HepG2 (cell line): Measurements from ENCODE around the gene SFTPB. TPM values are rescaled to one million over a fixed set of nuclear protein-coding genes. Genes with fewer than 3 reads are reported as not detected.

Experiments used
- ATF2 ChIP-seq: sonication (generic); formaldehyde crosslinking; IDR thresholded peaks from 2 replicates; pipeline ENCODE4 v1.4.0; 2020; ENCODE audit warnings: missing genetic modification reagents
- CCAR2 ChIP-seq: fragments of 200-400 bp; formaldehyde crosslinking; optimal IDR thresholded peaks from 2 replicates; pipeline ENCODE3; 2018; ENCODE audit warnings: low read depth, mild to moderate bottlenecking, low read length, moderate library complexity
- CEBPB ChIP-seq: IDR thresholded peaks from 2 replicates; pipeline ENCODE4 v1.6.1; 2011; ENCODE audit warnings: low read depth, low read length, improper control_type of control experiment, borderline replicate concordance
- CERS6 ChIP-seq: sonication (generic); formaldehyde crosslinking; IDR thresholded peaks from 2 replicates; pipeline ENCODE4 v1.5.0; 2020; ENCODE audit warnings: missing genetic modification reagents
- CHD2 ChIP-seq: IDR thresholded peaks from 2 replicates; pipeline ENCODE4 v1.6.1; 2011; ENCODE audit warnings: low read depth, low read length, improper control_type of control experiment
- CTCF ChIP-seq: sonication (generic); formaldehyde crosslinking; IDR thresholded peaks from 2 replicates; pipeline ENCODE4 v1.5.0; 2020; ENCODE audit warnings: mild to moderate bottlenecking, missing genetic modification reagents, moderate library complexity
- DDIT3 ChIP-seq: sonication (generic); formaldehyde crosslinking; IDR thresholded peaks from 2 replicates; pipeline ENCODE4 v1.4.0; 2020; ENCODE audit warnings: mild to moderate bottlenecking, missing genetic modification reagents
- ESRRA ChIP-seq: sonication (generic); formaldehyde crosslinking; IDR thresholded peaks from 2 replicates; pipeline ENCODE4 v1.5.1; 2020; ENCODE audit warnings: mild to moderate bottlenecking, low read depth, missing genetic modification reagents
- HIVEP1 ChIP-seq: sonication (generic); formaldehyde crosslinking; IDR thresholded peaks from 2 replicates; pipeline ENCODE4 v1.4.0; 2020; ENCODE audit warnings: mild to moderate bottlenecking, missing genetic modification reagents
- HNRNPH1 ChIP-seq: fragments of 200-400 bp; formaldehyde crosslinking; optimal IDR thresholded peaks from 2 replicates; pipeline ENCODE3; 2017; ENCODE audit warnings: mild to moderate bottlenecking, low read depth, low read length
- MXD1 ChIP-seq: sonication (generic); formaldehyde crosslinking; IDR thresholded peaks from 2 replicates; pipeline ENCODE4 v1.4.0; 2020; ENCODE audit warnings: mild to moderate bottlenecking, missing genetic modification reagents
- MYC ChIP-seq: sonication (generic); formaldehyde crosslinking; IDR thresholded peaks from 2 replicates; pipeline ENCODE4 v1.9.0; 2021; ENCODE audit warnings: missing genetic modification reagents, borderline replicate concordance
- SKIL ChIP-seq: sonication (generic); formaldehyde crosslinking; IDR thresholded peaks from 2 replicates; pipeline ENCODE4 v1.8.0; 2022; ENCODE audit warnings: missing genetic modification reagents, mild to moderate bottlenecking, moderate library complexity, borderline replicate concordance
- SNRNP70 ChIP-seq: fragments of 200-400 bp; formaldehyde crosslinking; IDR thresholded peaks from 2 replicates; pipeline ENCODE4 v1.6.1; 2017; ENCODE audit warnings: mild to moderate bottlenecking, low read depth, low read length, moderate library complexity
- TAF15 ChIP-seq: fragments of 200-400 bp; formaldehyde crosslinking; IDR thresholded peaks from one replicate; pipeline ENCODE4 v1.6.1; 2018; ENCODE audit warnings: mild to moderate bottlenecking, low read depth, low read length; ENCODE audit not compliant: poor library complexity, severe bottlenecking
- ZNF451 ChIP-seq: sonication (generic); formaldehyde crosslinking; IDR thresholded peaks from 2 replicates; pipeline ENCODE4 v1.5.0; 2020; ENCODE audit warnings: mild to moderate bottlenecking, missing genetic modification reagents
- ZNF552 ChIP-seq: sonication (generic); formaldehyde crosslinking; IDR thresholded peaks from 2 replicates; pipeline ENCODE4 v1.9.0; 2022; ENCODE audit warnings: missing genetic modification reagents, mild to moderate bottlenecking, borderline replicate concordance
- ZNF616 ChIP-seq: sonication (generic); formaldehyde crosslinking; IDR thresholded peaks from 2 replicates; pipeline ENCODE4 v1.5.0; 2020; ENCODE audit warnings: low read depth, mild to moderate bottlenecking, missing genetic modification reagents
- ZNF784 ChIP-seq: sonication (generic); formaldehyde crosslinking; IDR thresholded peaks from 2 replicates; pipeline ENCODE4 v1.5.1; 2020; ENCODE audit warnings: missing genetic modification reagents, mild to moderate bottlenecking, borderline replicate concordance
- polyA plus RNA-seq, 8 experiments: library from polyadenylated mRNA; depleted of rRNA in 3 of 8; stranded (reverse) in 7 of 8; unstranded in 1 of 8; fragments of >200 nt; fragmentation: Illumina TruSeq in 4 of 8; extraction: Trizol in 4 of 8; gene quantifications; 2 replicates each; pipeline versions ENCODE4 v1.2.1 to v1.2.3, GENCODE V29; 2011 to 2016; ENCODE audit warnings: low read depth in 4 of 8, missing spikeins in 1 of 8, mixed read lengths in 1 of 8; ENCODE audit not compliant: insufficient read depth in 1 of 8
- total RNA-seq, 5 experiments: library from RNA; depleted of rRNA; stranded (reverse); fragments of >200 nt; fragmentation: Illumina TruSeq; extraction: Trizol; gene quantifications; 2 replicates each; pipeline ENCODE4 v1.2.3, GENCODE V29; 2016; ENCODE audit warnings: low read depth in 1 of 5

SFTPB gene
- total and polyA plus RNA-seq, 2 of the 13 experiments (the other 11 are each of a cell fraction or from before 2014, with no cell fraction given), result not detected

GRCh38 chr2:85678794-85679672, 11.0 kb upstream of the SFTPB start (continued):
- TF ChIP-seq SKIL (CRISPR knock-in tag), result no peak
- TF ChIP-seq CEBPB, result no peak
- TF ChIP-seq CTCF (CRISPR knock-in tag), result peak; percentile 97
- peak; percentile 58 for TF ChIP-seq CCAR2
- TF ChIP-seq HIVEP1 (CRISPR knock-in tag), result no peak; the same call in 1 of the 2 replicates
- TF ChIP-seq CHD2, result no peak
- TF ChIP-seq ZNF616, result no peak
- TF ChIP-seq HNRNPH1, result no peak
- no peak for TF ChIP-seq ZNF451 (CRISPR knock-in tag)
- TF ChIP-seq MXD1, result no peak
- no peak for TF ChIP-seq SNRNP70
- TF ChIP-seq DDIT3 (CRISPR knock-in tag), result no peak
- no peak; the same call in 1 of the 2 replicates for TF ChIP-seq MYC
- TF ChIP-seq ZNF784 (CRISPR knock-in tag), result no peak
- no peak for TF ChIP-seq TAF15
- TF ChIP-seq ESRRA (CRISPR knock-in tag), result no peak
- no peak for TF ChIP-seq ATF2 (CRISPR knock-in tag)
- no peak for TF ChIP-seq ZNF552 (CRISPR knock-in tag)
- no peak for TF ChIP-seq CERS6 (CRISPR knock-in tag)
